IMR-90 (cell line): ENCODE results near the gene HIKESHI.

Experiments
- POLR2A ChIP-seq: IDR thresholded peaks from 2 replicates; pipeline ENCODE4 v1.6.1; 2012; ENCODE audit warnings: mild to moderate bottlenecking, low read depth, low read length
- TF ChIP-seq, protein P1 (sequence below): conservative IDR thresholded peaks from 2 replicates; pipeline ENCODE4 v1.5.1; 2012; ENCODE audit warnings: mild to moderate bottlenecking, low read depth, low read length, improper control_type of control experiment

DNA sequence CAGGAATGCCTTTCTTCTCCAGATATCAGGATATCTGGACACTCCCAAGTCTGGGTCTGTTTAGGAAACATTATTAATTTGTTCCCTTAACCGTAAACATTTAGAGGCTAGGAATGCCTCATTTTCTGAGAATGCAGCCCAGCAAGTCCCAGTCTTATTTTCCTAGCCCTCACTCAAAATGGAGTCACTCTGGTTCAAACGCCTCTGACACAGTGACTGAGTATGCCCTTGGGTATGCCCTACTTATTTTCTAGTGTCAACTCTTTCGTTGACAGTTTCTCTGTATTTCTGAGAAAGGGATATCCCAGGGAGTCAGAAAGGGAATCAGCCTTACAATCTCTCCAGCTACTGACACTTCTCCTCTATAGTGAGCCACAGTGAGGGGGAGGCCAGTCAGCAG lies 56.7 kb downstream of the HIKESHI start:
- TF ChIP-seq, protein P1, sequence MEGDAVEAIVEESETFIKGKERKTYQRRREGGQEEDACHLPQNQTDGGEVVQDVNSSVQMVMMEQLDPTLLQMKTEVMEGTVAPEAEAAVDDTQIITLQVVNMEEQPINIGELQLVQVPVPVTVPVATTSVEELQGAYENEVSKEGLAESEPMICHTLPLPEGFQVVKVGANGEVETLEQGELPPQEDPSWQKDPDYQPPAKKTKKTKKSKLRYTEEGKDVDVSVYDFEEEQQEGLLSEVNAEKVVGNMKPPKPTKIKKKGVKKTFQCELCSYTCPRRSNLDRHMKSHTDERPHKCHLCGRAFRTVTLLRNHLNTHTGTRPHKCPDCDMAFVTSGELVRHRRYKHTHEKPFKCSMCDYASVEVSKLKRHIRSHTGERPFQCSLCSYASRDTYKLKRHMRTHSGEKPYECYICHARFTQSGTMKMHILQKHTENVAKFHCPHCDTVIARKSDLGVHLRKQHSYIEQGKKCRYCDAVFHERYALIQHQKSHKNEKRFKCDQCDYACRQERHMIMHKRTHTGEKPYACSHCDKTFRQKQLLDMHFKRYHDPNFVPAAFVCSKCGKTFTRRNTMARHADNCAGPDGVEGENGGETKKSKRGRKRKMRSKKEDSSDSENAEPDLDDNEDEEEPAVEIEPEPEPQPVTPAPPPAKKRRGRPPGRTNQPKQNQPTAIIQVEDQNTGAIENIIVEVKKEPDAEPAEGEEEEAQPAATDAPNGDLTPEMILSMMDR, result no peak
- no peak for TF ChIP-seq POLR2A
